VCaP (cell line): ENCODE results near the gene RIIAD1.

Experiments
- H3K27ac ChIP-seq: fragments of 450-650 bp; 2 replicates; pipeline ENCODE4 v1.5.1; 2017
- TF ChIP-seq, protein P1 (sequence below): fragments of 450-650 bp; conservative IDR thresholded peaks from 2 replicates; pipeline ENCODE4 v1.5.1; 2017; ENCODE audit warnings: mild to moderate bottlenecking, moderate library complexity

The RIIAD1 gene

DNA sequence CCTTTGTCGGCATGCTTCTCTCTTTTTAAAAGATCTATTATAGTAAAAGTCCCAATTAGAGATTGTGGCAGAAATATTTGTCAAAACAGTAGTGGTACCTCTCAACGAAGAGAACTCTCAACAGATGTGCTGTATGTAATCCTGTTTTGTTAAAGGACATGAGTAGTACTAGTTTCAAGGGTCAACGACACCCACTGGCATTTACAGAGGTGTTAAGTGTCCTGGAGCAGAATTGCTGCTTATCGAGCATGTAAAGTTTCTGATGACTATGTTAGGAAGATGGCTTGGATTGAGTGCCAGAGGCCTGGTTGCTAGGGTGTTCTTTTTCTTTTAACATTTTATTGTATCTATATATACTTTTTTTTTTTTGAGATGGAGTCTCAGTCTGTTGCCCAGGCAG lies 31.8 kb upstream of the RIIAD1 start:
- TF ChIP-seq, protein P1, sequence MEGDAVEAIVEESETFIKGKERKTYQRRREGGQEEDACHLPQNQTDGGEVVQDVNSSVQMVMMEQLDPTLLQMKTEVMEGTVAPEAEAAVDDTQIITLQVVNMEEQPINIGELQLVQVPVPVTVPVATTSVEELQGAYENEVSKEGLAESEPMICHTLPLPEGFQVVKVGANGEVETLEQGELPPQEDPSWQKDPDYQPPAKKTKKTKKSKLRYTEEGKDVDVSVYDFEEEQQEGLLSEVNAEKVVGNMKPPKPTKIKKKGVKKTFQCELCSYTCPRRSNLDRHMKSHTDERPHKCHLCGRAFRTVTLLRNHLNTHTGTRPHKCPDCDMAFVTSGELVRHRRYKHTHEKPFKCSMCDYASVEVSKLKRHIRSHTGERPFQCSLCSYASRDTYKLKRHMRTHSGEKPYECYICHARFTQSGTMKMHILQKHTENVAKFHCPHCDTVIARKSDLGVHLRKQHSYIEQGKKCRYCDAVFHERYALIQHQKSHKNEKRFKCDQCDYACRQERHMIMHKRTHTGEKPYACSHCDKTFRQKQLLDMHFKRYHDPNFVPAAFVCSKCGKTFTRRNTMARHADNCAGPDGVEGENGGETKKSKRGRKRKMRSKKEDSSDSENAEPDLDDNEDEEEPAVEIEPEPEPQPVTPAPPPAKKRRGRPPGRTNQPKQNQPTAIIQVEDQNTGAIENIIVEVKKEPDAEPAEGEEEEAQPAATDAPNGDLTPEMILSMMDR: no peak
- H3K27ac ChIP-seq: no peak overlapping the region

DNA sequence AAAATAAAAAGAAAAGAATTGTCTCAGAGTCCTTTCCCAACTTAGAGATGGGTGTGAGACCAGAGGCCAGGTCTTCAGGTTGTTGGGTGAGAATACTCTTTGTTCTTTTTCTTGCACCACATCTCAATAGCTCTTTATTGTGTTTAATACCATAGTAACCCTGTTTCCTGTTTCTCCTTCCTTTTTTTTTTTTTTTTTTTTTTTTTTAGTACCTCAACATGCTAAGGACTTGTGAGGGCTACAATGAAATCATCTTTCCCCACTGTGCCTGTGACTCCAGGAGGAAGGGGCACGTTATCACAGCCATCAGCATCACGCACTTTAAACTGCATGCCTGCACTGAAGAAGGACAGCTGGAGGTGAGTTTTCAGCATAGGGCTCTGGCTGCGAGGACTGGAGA lies 29.1 kb upstream of the RIIAD1 start:
- TF ChIP-seq, protein P1: no peak
- no peak overlapping the region for H3K27ac ChIP-seq

DNA sequence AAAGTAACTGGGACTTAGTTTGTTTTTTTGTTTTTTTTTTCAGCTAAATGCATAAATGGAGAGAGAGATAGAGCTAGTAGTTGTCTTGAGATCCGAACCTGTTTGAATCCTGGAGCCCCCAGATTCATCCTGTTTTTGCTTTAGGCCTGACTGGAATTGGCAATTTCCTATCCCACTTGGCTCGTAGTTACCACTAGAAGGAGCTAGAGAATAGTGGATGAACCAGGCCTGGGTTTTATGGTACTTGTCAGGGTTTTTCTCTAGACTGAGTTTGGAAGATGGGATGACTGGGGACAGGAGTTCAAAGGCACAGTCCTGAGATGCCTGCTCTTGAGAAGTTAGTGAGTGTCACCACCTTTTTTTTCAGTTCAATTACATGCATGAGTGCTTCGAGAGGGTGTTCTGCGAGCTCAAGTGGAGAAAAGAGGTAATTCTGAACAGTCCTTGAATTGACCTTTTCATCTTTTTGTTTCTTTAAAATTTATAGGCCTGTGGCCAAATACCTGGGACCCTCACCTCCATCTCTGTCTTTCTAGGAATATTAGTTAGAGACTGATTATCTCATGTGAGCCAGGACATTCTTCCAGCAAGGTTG lies 28.2 kb upstream of the RIIAD1 start:
- TF ChIP-seq, protein P1: peak; percentile 94
- no peak overlapping the region for H3K27ac ChIP-seq

DNA sequence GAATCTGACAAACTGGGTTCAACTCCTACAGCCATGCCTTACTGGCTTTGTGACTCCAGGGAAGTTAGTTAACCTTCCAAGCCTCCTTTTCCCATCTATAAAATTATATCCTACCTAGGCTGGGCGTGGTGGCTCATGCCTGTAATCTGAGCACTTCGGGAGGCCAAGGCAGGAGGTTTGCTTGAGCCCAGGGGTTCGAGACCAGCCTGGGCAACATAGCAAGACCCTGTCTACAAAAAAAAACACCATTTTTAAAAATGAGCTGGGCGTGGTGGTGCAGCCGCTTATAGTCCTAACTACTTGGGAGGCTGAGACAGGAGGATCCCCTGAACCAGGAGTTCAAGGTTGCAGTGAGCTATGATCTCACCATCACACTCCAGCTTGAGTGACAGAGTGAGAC lies 19.8 kb upstream of the RIIAD1 start:
- H3K27ac ChIP-seq: no peak overlapping the region
- TF ChIP-seq, protein P1: no peak

DNA sequence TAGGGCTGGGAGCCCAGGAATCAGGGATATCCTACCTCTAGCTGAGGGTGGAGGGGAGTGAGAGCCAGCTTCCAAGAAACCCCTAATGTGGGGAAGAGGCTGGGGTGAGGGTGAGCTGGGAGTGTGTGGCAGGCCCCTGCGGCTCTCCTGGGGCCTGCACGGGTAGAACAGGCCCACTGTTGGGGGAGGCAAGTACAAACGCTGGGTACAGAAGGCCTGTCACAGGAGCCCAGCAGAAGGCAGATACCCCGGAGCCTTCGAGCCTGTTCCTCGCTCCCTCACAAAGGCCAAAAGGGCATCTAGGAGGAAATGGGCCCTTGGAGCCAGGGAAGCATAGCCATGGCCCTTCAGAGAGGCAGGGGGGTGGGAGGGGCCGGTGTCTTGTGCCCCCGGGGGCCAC lies 18.4 kb upstream of the RIIAD1 start:
- H3K27ac ChIP-seq: no peak overlapping the region
- TF ChIP-seq, protein P1: no peak

DNA sequence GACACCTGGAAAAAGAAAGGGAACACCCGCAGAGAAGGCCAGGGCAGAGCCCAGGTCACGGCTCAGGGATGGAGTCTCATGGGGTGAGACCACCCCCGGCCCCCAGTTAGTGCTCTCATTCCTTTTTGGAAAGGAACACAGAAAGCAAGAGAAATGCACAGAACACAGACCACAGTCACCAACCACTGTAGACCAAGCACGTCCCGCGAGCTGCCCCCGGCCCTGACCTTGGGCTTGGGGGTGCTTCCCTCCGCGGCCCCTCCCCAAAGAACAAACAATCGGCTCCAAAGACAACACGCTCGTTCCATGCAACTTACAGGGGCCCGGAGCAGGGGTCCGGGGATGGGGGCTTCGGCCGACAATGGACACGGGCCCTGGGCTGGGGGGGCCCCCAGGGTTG lies 17.5 kb upstream of the RIIAD1 start:
- TF ChIP-seq, protein P1: no peak
- no peak overlapping the region for H3K27ac ChIP-seq

DNA sequence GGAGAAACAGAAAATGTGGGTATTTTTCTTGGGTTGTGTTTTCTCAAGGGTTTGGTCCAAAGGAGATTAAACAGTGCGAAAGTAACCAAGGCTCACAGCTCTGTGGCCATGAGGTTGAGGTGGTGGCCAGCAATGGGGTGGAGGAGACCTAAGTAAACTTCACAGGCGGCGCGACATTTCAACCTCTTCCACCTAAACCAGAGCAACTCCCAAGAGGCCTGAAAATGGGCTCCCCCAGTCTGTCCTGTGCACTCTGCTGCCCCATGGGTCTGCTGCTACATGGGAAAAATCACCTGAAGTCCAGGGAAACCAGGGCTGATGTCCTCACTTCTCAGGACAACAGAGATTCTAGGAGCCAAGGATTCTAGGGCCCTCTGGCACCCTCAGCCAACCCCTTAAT lies 17.1 kb upstream of the RIIAD1 start:
- TF ChIP-seq, protein P1: no peak
- H3K27ac ChIP-seq: no peak overlapping the region
